ENCODE data around the gene SLC5A5.

SLC5A5 gene

GRCh38 chr19:17937371-17937900 is 65.7 kb downstream of the SLC5A5 start:
- FAIRE-seq = no peak
- TF ChIP-seq POLR2A (IDR thresholded peaks at IDR 0.05; ENCODE audit: low read depth, low read length) = no peak
- no peak for DNase-seq (ENCODE audit: insufficient read length, low spot score)

- peak; percentile 93 for DNase-seq (ENCODE audit: insufficient read length, low spot score)
- TF ChIP-seq POLR2A (IDR thresholded peaks at IDR 0.05; ENCODE audit: low read depth, low read length) = no peak
- peak; percentile 84 for FAIRE-seq
Measured at GRCh38 chr19:17938092-17938845, 66.5 kb downstream of the SLC5A5 start.

- no peak for DNase-seq (ENCODE audit: insufficient read length, low spot score)
- no peak for FAIRE-seq
- no peak for TF ChIP-seq POLR2A (IDR thresholded peaks at IDR 0.05; ENCODE audit: low read depth, low read length)
Measured at GRCh38 chr19:17942181-17942580, 70.4 kb downstream of the SLC5A5 start.

- TF ChIP-seq POLR2A (IDR thresholded peaks at IDR 0.05; ENCODE audit: low read depth, low read length) = no peak
- FAIRE-seq (no peak), DNase-seq (ENCODE audit: insufficient read length, low spot score) (no peak)
Measured at GRCh38 chr19:17942582-17943273, 71.0 kb downstream of the SLC5A5 start.

GRCh38 chr19:17943274-17944221 is 71.8 kb downstream of the SLC5A5 start:
- no peak for TF ChIP-seq POLR2A (IDR thresholded peaks at IDR 0.05; ENCODE audit: low read depth, low read length)
- no peak for DNase-seq (ENCODE audit: insufficient read length, low spot score)
- FAIRE-seq = no peak

DNA sequence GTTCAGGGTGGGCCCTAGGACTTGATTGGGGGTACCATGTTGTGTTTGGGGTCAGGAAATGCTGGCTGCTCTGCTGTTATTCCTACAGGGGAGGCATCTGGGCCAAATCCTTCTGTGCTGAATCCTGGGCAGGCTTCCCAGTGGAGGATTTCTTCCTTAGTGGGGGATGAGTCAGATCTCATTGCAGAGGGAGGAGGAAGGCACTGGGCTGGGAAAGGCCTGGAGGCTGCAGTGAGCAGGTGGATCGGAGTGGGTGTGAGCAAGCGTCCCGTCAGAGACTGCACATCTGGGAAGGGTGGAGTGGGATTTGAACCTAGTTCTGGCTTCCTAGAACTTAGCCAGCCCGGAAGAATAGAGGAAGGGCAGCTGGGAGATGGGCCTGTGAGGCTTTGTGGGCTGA is 72.6 kb downstream of the SLC5A5 start:
- DNase-seq (ENCODE audit: insufficient read length, low spot score) (peak; percentile 94), FAIRE-seq (peak; percentile 99)
- no peak for TF ChIP-seq POLR2A (IDR thresholded peaks at IDR 0.05; ENCODE audit: low read depth, low read length)

All from H54 (cell line).